Epithelial cell of proximal tubule (primary cell): Measurements from ENCODE around the gene HMHB1. TPM values are rescaled to one million over a fixed set of nuclear protein-coding genes. Genes with fewer than 3 reads are reported as not detected.
"Not testable (repeated sequence)": the region's sequence is repeated elsewhere in the genome, so short reads cannot be mapped to it uniquely, and the experiment has no call there.

Source experiments
- DNase-seq: peaks from one replicate; pipeline ENCODE4 v3.0.0-alpha.2; 2011; ENCODE audit warnings: low read depth
- H3K4me3 ChIP-seq: 2 replicates; pipeline ENCODE4 v1.5.1; 2011; ENCODE audit warnings: low read depth, mild to moderate bottlenecking, low read length
- total RNA-seq: library from RNA; depleted of rRNA; stranded (reverse); fragments of >200 nt; gene quantifications from 2 replicates; pipeline ENCODE4 v1.2.3, GENCODE V29; 2015
- TF ChIP-seq, protein P1 (sequence below): conservative IDR thresholded peaks from 2 replicates; pipeline ENCODE4 v1.5.1; 2012; ENCODE audit warnings: low read depth, mild to moderate bottlenecking, low read length

The HMHB1 gene
- total RNA-seq, 1 donor from 2014 or later: not detected

DNA sequence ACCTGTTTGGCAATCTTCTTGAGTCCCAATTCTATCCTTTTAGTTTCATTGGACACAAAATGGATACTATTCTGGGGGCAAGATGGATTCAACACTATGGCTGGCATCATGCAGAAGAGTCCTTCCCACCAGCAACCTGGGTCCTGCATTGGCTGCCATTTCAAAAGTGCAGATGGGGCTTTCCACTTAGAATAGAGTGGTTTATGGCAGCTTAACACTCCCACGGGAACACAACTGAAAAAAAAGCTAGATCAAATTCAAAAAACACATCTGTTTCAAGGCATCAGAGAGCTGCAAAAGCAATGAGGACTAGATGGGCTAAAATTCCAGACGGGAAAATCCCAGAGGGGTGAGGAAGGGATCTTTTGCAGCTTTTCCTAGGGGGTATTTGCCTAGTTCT is 11.2 kb upstream of the HMHB1 start:
- no peak overlapping the region for H3K4me3 ChIP-seq
- TF ChIP-seq, protein P1, sequence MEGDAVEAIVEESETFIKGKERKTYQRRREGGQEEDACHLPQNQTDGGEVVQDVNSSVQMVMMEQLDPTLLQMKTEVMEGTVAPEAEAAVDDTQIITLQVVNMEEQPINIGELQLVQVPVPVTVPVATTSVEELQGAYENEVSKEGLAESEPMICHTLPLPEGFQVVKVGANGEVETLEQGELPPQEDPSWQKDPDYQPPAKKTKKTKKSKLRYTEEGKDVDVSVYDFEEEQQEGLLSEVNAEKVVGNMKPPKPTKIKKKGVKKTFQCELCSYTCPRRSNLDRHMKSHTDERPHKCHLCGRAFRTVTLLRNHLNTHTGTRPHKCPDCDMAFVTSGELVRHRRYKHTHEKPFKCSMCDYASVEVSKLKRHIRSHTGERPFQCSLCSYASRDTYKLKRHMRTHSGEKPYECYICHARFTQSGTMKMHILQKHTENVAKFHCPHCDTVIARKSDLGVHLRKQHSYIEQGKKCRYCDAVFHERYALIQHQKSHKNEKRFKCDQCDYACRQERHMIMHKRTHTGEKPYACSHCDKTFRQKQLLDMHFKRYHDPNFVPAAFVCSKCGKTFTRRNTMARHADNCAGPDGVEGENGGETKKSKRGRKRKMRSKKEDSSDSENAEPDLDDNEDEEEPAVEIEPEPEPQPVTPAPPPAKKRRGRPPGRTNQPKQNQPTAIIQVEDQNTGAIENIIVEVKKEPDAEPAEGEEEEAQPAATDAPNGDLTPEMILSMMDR: no peak
- DNase-seq: no peak

DNA sequence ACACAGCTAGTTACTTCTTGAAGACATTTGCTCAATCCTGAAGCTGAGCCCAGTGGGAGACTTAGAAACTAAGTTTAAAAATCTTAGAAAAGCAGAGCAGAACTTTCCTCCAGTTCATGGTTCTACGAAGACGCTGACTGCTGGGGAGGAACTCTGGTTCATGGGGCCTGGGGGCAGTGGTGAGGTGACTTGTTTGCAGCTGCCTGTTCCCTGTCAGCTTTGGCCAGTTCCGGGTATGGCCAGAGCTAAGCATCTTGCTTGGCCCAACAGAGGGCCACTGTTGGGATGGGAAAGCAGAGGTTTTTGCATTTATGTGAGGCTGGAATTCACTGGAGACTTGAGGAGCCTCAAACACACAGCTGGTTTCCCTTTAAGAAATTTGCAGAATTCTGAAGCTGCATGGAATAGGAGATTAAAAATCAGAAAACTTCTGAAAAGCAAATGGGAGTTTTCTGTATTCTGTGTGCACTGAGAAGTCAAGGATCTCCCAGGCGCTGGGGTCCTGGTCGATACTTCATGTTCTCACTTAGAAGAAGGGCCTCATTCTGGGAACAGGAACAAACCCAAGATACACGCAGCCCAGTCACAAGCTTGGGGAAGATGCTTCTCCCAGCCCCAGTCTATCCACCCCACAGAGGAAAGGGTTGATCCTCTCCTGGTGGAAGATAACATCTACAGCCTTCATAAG is 10.6 kb upstream of the HMHB1 start:
- DNase-seq: no peak
- TF ChIP-seq, protein P1: no peak
- no peak overlapping the region for H3K4me3 ChIP-seq

DNA sequence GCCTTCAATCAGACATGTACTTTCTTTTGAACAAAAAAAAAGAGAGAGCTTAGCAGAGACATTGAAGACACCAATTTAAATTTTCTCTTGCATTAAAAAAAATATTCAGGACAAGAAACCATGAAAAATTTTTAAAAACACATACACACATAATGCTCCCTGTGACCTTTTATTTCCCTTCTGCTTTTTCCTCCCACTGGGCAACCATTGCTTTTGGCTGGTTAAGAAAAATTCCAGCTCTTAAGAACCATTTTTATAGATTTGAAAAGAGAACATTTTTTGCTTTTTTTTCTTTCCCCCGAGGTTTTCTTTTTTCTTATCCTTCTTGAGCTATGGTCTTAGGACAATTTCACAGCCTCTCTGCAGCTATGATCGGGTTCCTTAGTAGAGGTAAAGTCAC is 6.1 kb upstream of the HMHB1 start:
- TF ChIP-seq, protein P1: no peak
- no peak overlapping the region for H3K4me3 ChIP-seq
- DNase-seq: no peak

DNA sequence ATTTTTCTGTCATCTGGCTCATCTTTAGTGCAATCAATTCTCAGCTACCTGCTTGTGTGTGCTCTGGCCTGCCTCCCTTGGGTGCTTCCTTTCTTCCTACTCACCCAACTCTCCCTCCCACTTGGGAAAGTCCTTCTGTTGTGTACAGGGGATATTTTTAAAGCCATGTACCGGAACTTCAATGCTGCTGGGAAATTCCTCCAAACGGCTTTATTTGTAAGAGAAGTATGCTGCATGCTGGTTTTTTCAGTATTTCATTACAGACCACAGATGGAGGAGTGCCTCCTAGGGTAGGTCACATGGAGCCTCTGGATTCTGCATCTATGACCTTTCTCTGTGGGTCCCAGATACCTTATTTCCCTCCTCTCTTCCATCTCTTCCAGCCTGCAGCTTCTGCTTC is 5.4 kb upstream of the HMHB1 start:
- no peak overlapping the region for H3K4me3 ChIP-seq
- no peak for DNase-seq
- TF ChIP-seq, protein P1: no peak

DNA sequence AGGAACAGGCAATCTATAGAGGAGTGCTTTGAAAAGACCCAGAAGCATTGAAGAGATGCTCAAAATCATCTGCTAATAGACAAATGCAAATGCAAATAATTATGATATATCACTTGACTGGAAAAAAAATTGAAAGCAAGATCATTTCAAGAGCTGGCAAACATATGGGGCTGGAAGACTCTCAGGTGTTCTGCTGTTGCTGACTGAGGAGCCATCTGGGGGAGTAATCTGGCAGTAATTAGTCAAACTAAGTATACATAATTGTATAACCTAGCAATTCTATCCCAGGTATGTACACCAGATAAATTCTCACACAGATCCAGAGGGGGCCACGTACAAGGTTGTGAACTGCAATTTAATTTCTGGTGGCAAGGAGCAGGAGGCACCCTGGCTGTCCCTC is 4.6 kb upstream of the HMHB1 start:
- TF ChIP-seq, protein P1: no peak
- no peak overlapping the region for H3K4me3 ChIP-seq
- DNase-seq: no peak

DNA sequence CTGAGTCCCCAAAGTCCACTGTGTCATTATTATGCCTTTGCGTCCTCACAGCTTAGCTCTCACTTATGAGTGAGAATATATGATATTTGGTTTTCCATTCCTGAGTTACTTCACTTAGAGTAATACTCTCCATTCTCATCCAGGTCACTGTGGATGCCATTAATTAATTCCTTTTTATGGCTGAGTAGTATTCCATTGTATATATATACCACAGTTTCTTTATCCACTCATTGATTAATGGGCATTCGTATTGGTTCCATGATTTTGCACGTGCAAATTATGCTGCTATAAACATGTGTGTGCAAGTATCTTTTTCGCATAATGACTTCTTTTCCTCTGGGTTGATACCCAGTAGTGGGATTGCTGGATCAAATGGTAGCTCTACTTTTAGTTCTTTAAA is 4.4 kb downstream of the HMHB1 start:
- H3K4me3 ChIP-seq, DNase-seq: not testable (repeated sequence)

DNA sequence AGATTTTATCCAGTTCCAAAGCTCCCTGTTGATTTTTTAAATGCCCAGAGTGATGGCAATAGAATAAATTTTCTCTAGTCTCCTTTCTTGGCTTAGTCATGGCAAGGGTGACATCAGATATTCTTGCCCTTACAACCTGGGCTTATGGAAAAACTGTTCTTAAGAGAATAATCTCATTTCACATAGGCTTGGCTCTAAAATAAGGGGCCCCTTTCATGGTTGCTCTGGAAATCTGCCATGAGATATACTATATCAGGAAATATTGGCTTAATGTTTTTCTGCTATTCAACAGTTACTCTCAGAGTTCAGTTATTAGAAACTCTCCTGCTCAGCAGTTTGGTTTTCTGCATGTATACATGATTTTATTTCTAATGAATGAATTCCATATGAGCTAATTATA is 7.8 kb downstream of the HMHB1 start:
- TF ChIP-seq, protein P1: no peak
- DNase-seq: no peak
- H3K4me3 ChIP-seq: no peak overlapping the region
